Neuron (in vitro differentiated cells): ENCODE data around the gene PAIP2.

Experiments used
- H2AFZ ChIP-seq: one replicate; pipeline ENCODE4 v1.6.1; 2013; ENCODE audit warnings: low read depth, mild to moderate bottlenecking, inconsistent platforms, low read length, moderate library complexity
- H3K27me3 ChIP-seq: one replicate; pipeline ENCODE4 v1.6.1; 2013; ENCODE audit warnings: low read length; ENCODE audit not compliant: insufficient read depth
- H3K36me3 ChIP-seq: one replicate; pipeline ENCODE4 v1.6.1; 2013; ENCODE audit warnings: low read length; ENCODE audit not compliant: insufficient read depth
- H3K4me1 ChIP-seq: one replicate; pipeline ENCODE4 v1.6.1; 2013; ENCODE audit warnings: low read length; ENCODE audit not compliant: insufficient read depth
- H3K4me3 ChIP-seq: 2 replicates; pipeline ENCODE4 v1.5.1; 2013; ENCODE audit warnings: mild to moderate bottlenecking, low read length, moderate library complexity
- H3K9me3 ChIP-seq: one replicate; pipeline ENCODE4 v1.6.1; 2013; ENCODE audit warnings: low read length

PAIP2 gene

DNA sequence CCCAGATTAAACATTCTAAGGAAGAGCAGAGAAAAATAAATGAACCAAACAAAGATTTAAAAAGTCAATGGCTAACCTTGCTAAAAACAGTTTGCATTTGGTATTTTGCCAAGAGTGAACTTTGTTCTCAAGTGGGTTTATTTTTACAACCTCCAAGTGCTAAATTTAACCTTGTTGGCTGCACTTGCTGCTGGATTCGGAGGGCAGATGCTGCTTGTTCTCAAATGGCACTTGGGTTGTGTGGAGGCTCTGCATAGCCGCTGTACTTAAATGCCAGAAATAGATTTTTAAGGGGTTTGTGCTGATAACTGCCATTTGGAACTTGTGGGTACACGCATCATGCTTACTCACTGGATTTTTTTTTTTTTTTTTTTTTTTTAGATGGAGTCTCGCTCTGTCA is 75.6 kb downstream of the PAIP2 start:
- Histone ChIP-seq H3K4me1 (peaks cover 7% of the 10 kb centered on the region), H3K4me3 (no peak overlapping the region), H2AFZ (no peak overlapping the region), H3K36me3 (peaks cover 46% of the 10 kb centered on the region), H3K27me3 (no peaks in the 10 kb centered on the region), H3K9me3 (no peaks in the 10 kb centered on the region)

DNA sequence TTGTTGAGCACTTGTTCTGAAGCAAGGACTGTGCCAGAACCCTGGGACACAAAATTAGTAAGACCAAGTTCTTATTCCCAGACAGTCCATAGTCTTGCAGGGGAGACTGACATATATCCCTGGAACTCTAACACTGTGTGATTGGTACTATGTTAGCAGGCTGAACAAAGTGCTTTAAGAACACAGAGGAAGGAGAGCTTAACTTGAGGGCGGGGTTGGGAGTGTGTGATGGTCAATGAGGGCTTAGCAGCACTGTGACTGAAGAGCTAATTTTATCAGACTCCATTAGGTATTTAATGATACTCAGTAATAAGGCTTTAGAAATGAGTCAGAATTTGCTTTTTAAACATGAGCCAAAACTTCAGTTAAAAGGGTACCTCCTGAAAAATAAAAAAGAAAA is 77.1 kb downstream of the PAIP2 start:
- Histone ChIP-seq H3K27me3 (no peaks in the 10 kb centered on the region), H3K36me3 (peaks cover 47% of the 10 kb centered on the region), H2AFZ (no peak overlapping the region), H3K4me1 (peaks cover 7% of the 10 kb centered on the region), H3K9me3 (no peaks in the 10 kb centered on the region), H3K4me3 (no peak overlapping the region)
